Stimulated activated CD4-positive, alpha-beta T cell treated with anti-CD3 and anti-CD28 coated beads, Interleukin-12 subunit alpha, Interleukin-12 subunit beta, amount 100 ng/mL, for 48 hours (primary cell): Measurements from ENCODE around the gene PRKCH.

ENCODE experiments used
- DNase-seq, 3 donors: peaks; one replicate each; pipeline ENCODE4 v3.0.0-alpha.2; 2020; ENCODE audit warnings: low read depth in 2 of 3, low spot score in 1 of 3

Gene PRKCH

GRCh38 chr14:61335671-61336275 is 14.4 kb downstream of the PRKCH start:
- DNase-seq: no peak

GRCh38 chr14:61337893-61338292 is 16.5 kb downstream of the PRKCH start:
- DNase-seq: no peak

GRCh38 chr14:61338457-61338856 is 17.1 kb downstream of the PRKCH start:
- DNase-seq: no peak

GRCh38 chr14:61341275-61342206 is 20.2 kb downstream of the PRKCH start:
- DNase-seq: no peak

DNA sequence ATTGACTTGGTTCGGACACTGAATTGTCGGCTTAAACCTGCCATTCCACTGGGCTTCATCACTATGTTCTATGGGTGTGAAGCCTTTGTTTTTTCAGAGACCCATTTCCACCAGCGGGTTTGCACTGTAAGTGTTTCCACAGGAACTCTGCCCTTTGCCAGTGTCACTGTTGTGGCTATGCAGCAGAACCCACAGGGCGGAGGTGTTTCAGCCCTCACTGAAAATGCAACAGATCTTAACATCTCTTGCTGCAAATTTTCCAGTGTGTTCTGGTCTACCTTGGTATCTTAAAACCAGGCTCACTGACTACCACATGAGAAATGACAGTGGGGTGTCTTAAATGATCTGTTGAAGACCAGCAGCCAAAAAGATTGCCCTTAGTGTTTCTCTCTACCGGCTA is 21.1 kb downstream of the PRKCH start:
- peak; percentile 74 to 82 (median 77) for DNase-seq

- DNase-seq: no peak
These were observed 21.6 kb downstream of the PRKCH start for GRCh38 chr14:61342932-61343331.

DNA sequence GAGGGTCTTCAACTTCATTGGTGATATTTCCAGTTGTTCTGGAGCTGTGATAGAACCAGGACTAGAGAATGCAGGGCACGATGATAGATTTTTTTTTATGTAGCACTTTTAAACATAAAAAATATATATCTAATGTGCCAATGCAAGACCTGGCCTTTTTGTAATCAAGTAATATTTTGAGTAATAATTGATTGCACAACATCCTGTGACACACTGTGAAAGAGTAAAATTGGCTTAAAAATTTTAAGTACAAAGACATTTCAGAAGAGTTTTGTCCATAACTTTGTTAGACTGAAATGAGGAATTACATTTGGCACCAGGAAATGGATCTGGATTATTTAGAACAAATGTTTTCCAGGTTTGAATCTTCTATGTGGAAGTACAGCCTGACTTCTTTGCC is 22.1 kb downstream of the PRKCH start:
- DNase-seq: no peak

GRCh38 chr14:61343991-61344405 is 22.6 kb downstream of the PRKCH start:
- DNase-seq: no peak

DNA sequence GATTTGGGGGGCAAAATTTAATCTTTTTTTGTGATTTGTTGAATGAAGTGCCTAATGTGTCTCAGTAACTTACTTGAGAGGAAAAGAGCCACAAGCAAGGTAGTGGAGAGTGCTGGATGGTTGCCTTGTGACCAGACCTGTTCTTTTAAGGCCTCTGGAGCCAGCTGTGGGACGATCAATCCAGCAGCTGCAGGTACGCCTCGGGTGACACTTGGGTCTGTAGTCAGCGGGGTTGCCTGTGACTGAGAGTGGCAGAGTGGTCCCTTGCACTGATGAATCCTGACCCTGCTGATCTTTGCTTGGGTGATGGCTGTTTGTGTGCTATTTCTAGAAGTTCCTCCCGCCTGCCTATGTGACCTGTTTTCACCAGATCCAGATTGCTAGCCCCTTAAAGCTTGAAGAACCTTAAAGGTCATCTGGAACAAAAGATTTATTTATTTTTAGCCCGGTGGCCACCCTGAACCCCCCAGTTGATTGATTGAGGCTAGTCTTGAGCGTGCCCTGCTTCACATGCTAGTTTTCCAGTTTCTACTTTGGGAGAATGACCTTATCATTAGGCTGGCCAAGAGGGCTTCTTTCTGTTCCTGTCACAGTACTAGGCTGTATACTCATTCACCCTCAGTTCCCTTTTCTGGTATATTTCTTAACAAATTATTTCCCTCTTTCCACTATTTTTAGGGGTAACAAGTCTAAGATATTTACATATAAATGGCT is 23.2 kb downstream of the PRKCH start:
- DNase-seq: no peak

DNA sequence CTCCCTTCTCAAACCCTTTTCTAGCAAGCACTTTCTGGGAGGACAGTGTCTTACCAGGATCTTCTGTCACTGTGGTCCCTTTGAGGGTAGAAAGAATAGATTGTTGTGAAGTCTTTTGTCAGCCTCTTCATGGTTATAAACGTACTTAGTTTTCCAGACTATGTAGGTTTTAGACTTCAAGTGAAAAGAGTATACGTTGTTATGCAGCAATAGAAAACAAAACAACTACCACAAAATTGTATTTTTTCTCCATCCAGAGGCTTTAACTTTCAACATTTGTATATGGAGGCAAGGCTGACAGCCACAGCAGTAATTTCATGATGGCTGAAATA is 23.7 kb downstream of the PRKCH start:
- no peak for DNase-seq

GRCh38 chr14:61346221-61346620 is 24.8 kb downstream of the PRKCH start:
- DNase-seq: no peak

DNA sequence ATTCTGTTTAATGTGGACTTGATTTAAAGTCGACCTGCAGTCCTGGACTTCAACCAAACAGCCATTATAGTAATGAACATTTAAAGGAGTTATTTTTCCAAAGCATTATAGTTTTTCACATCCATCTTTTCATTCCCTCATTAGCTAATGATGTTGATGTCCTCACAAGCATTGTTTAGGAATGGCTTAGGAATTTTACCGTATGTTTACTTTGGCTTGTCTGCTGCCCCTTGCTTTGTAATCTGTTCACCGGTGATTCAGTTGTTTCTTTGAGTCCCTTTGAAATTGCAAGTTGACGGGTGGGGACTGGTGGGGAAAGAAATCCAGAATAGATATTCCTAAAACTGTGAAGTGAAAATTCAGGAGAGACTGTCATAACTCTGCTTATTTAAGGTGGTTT is 25.4 kb downstream of the PRKCH start:
- no peak for DNase-seq

GRCh38 chr14:61347826-61348443 is 26.6 kb downstream of the PRKCH start:
- no peak for DNase-seq

DNA sequence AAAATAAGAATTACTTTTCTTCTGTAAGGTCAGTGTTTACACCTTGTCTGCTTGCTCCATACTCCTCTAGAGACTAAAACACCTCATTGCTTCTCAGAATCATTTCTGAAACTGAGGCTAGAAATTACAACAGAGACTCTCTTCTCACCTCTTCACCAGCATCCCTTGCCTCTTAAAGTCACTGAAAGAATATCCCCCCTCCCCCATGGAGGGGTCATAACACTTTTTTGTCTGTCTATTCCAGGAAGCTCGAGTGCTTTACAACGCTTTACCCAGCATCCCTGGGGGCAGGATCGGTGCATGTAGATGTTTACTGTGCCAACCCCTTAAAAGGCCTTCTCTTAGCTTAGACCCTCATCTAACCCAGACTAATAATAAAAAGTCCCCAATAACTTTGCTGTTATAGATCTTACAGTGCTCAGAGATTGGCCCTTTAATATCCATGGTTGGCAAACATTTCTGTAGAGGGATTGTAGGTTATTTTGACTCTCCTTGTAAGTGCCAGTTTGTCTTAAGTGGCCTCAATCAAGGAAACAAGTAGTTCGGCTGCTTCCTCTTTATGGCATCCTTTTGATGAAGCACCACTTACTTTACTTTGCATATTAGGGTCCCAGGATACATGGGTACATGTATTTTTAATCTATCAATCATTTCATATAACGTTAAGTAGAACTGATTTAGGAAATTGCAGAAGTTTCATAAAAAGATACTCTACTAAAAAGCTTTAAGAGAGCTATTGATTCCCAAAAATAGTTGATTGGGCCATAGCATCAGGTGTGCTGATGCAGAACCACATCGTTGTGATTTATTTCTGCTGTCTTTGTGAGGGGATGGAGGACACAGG is 29.3 kb downstream of the PRKCH start:
- DNase-seq: no peak

GRCh38 chr14:61351477-61351876 is 30.1 kb downstream of the PRKCH start:
- DNase-seq: no peak

DNA sequence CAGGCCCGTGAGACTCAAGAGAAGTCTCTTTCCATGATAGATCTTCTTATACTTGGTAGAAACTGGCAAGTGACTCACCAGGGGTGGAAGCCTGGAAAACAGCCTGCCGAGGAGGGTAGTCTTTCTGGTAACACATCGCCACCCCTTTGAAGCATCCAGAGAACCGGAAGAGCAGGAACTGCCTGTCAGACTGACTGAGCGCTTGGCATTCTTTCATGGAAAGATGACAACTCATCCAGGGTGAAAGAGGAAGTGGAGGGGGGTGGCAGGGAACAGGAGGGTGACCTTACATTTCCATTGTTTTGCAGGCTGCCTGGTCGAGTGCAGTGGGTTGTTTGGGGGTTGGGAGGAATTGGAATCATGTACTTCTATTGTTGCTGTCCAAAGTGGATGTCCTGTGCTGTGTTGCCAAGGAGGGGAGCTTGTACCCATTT is 34.5 kb downstream of the PRKCH start:
- peak in 1 of 3 donors; percentile 56 for DNase-seq

- no peak for DNase-seq
These were observed 35.7 kb downstream of the PRKCH start for GRCh38 chr14:61357123-61357522.

DNA sequence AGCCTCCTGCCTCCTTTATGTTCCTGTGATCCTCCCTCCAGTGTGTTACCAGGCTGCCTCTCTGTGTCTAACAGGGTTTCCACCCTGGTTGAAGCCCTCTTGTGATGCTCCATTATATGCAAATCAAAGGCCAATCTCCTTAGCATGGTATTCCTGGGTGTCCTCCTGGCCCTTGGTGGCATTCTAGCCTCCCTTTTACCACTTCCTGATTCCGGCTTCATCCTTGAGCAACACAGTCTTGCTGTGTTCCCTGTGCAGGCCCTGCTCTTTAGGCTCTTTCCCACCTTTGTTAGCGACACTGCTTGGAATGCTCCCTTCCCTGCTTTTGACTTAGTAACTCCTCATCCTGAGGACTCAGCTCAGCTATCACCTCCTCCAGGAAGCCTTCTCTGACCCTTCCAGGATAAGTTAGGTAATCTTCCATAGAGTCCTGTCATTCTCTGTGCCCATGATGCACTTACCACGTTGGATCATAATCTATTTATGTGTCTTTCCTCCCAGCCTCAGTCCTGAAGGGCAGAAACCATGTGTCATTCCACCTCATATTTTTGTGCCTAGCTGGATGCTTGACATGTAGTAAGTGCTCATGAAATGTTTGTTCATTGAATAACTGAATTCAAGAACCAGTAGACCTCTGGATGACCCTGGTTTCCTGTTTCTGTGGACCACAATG is 37.3 kb downstream of the PRKCH start:
- DNase-seq: no peak

DNA sequence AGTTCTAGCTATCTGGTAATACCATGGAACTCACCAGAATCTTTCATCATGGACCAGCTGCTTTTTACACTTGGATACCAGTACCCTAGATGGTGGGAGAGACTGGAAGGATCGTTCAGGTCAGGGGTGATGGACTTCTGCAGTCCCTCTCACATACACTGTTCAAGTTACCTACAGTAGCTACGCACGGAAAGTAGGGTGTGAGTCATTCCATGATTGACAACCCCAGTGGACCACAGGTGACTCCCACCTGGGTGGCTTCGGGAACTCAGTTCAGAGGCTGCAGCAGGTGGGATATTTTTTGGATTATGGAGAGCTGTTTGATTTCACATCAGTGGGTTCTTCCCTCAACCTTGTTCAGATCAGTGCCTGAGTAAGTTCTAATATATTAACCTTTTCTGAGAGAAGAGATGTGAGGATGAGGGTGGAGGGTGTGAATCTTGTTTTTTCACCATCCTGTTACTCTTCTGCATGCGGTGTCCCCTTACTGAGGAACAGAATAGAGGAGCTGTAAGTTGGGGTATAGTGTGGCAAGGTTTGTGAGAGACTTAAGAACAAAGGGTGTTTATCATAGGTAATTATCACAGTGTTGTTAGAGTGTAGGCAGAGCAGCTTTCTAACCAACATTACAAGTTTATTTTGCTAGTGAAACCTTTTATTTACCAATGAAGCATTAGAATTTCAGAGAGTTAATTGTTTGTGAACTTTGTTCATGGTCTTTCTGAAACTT is 39.6 kb downstream of the PRKCH start:
- DNase-seq: no peak
